ENCODE results near the gene IFT43. TPM values are rescaled to one million over a fixed set of nuclear protein-coding genes. Genes with fewer than 3 reads are reported as not detected.

IFT43 gene
- total RNA-seq, 1 experiment from 2014 or later, result 37.9 TPM

DNA sequence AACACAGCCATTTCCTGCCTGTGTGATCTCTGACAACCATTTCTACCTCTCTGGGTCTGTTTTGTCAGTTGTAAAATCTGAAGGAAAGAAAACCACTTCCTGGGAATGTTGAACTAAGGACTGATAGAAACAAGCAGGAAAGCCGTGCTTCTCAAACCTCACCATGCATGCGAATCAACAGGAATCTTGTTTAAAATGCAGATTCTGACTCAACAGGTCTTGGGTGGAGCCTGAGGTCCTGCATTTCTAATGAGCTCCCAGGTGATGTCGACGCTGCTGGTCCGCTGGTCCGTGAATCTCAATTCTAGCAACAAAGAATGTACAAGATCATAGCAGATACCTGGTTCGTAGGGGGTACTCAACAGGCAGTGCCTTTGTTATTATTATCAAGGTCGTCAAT, 128.1 kb downstream of the IFT43 start:
- BruUV-seq (replicated peaks), result no TSS peak
- intact Hi-C loops (cut with micrococcal nuclease; ENCODE audit: unreplicated experiment), result no loop called here
- Mint-ChIP-seq H3K36me3 (ENCODE audit: insufficient read depth, unreplicated experiment) (no peaks in the 10 kb centered on the region), H3K4me3 (ENCODE audit: low read depth, unreplicated experiment) (no peak overlapping the region), H3K27ac (ENCODE audit: unreplicated experiment) (no peak overlapping the region), H3K4me1 (ENCODE audit: low read depth, unreplicated experiment) (no peaks in the 10 kb centered on the region), H3K27me3 (ENCODE audit: unreplicated experiment) (peaks cover 75% of the 10 kb centered on the region), H3K9me3 (ENCODE audit: low read depth, unreplicated experiment) (peaks cover 2% of the 10 kb centered on the region)
- TF ChIP-seq, protein P1, sequence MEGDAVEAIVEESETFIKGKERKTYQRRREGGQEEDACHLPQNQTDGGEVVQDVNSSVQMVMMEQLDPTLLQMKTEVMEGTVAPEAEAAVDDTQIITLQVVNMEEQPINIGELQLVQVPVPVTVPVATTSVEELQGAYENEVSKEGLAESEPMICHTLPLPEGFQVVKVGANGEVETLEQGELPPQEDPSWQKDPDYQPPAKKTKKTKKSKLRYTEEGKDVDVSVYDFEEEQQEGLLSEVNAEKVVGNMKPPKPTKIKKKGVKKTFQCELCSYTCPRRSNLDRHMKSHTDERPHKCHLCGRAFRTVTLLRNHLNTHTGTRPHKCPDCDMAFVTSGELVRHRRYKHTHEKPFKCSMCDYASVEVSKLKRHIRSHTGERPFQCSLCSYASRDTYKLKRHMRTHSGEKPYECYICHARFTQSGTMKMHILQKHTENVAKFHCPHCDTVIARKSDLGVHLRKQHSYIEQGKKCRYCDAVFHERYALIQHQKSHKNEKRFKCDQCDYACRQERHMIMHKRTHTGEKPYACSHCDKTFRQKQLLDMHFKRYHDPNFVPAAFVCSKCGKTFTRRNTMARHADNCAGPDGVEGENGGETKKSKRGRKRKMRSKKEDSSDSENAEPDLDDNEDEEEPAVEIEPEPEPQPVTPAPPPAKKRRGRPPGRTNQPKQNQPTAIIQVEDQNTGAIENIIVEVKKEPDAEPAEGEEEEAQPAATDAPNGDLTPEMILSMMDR (IDR thresholded peaks at IDR 0.05; ENCODE audit: unreplicated experiment), result no peak
- CTCF ChIA-PET, result no interaction called here
- no peak for DNase-seq

- H3K9me3 Mint-ChIP-seq (ENCODE audit: low read depth, unreplicated experiment), result no peaks in the 10 kb centered on the region
- H3K27me3 Mint-ChIP-seq (ENCODE audit: unreplicated experiment), result peaks cover 62% of the 10 kb centered on the region
- intact Hi-C loops (cut with micrococcal nuclease; ENCODE audit: unreplicated experiment), result no loop called here
- BruUV-seq (replicated peaks), result no TSS peak
- H3K4me3 Mint-ChIP-seq (ENCODE audit: low read depth, unreplicated experiment), result no peak overlapping the region
- H3K36me3 Mint-ChIP-seq (ENCODE audit: insufficient read depth, unreplicated experiment), result no peaks in the 10 kb centered on the region
- DNase-seq, result no peak
- CTCF ChIA-PET, result no interaction called here
- H3K27ac Mint-ChIP-seq (ENCODE audit: unreplicated experiment), result no peak overlapping the region
- H3K4me1 Mint-ChIP-seq (ENCODE audit: low read depth, unreplicated experiment), result no peaks in the 10 kb centered on the region
- TF ChIP-seq, protein P1 (IDR thresholded peaks at IDR 0.05; ENCODE audit: unreplicated experiment), result no peak
Measured at GRCh38 chr14:76115010-76115422, 129.5 kb downstream of the IFT43 start.

DNA sequence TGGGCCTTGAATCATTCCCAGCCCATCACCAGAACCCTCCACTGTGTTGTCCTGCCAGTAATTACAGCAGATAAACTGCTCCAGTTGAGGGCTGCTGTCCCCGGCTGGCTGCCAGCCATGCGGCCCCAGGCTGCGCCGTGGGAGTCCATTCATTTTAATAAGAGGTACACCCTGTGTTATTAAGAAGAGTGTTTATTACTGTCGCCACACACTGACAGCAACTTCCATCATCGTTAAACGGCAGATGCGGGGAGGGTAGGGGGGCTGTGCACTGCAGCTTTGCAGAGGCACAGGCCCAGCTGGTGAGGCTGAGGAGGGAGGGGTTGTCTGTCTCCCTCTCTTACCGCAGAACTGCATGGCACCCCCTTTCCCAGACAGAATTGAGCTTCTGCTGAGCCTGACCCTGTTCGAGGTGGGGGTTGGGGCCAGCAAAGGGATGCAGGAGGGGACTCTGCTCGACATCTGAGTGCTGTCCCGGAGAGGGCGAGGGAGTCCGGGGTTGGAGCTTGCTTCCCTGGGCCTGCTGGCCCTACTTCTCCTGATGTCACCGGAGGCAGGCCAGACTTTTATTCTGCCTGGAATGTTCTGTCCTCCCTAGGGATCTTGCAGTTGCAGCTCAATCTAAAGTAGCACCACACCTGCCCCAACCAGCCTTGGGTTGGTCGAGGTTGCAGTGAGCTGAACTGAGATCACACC, 132.4 kb downstream of the IFT43 start:
- Mint-ChIP-seq H3K4me3 (ENCODE audit: low read depth, unreplicated experiment) (no peak overlapping the region), H3K4me1 (ENCODE audit: low read depth, unreplicated experiment) (no peaks in the 10 kb centered on the region), H3K27me3 (ENCODE audit: unreplicated experiment) (peaks cover 45% of the 10 kb centered on the region), H3K27ac (ENCODE audit: unreplicated experiment) (no peak overlapping the region), H3K9me3 (ENCODE audit: low read depth, unreplicated experiment) (no peaks in the 10 kb centered on the region), H3K36me3 (ENCODE audit: insufficient read depth, unreplicated experiment) (no peaks in the 10 kb centered on the region)
- intact Hi-C loops (cut with micrococcal nuclease; ENCODE audit: unreplicated experiment), result no loop called here
- TF ChIP-seq, protein P1 (IDR thresholded peaks at IDR 0.05; ENCODE audit: unreplicated experiment), result no peak
- no TSS peak for BruUV-seq (replicated peaks)
- CTCF ChIA-PET, result no interaction called here
- no peak for DNase-seq

- no peaks in the 10 kb centered on the region for H3K36me3 Mint-ChIP-seq (ENCODE audit: insufficient read depth, unreplicated experiment)
- no TSS peak for BruUV-seq (replicated peaks)
- H3K27ac Mint-ChIP-seq (ENCODE audit: unreplicated experiment), result no peak overlapping the region
- no peak overlapping the region for H3K4me3 Mint-ChIP-seq (ENCODE audit: low read depth, unreplicated experiment)
- TF ChIP-seq, protein P1 (IDR thresholded peaks at IDR 0.05; ENCODE audit: unreplicated experiment), result no peak
- peaks cover 45% of the 10 kb centered on the region for H3K27me3 Mint-ChIP-seq (ENCODE audit: unreplicated experiment)
- H3K4me1 Mint-ChIP-seq (ENCODE audit: low read depth, unreplicated experiment), result no peaks in the 10 kb centered on the region
- H3K9me3 Mint-ChIP-seq (ENCODE audit: low read depth, unreplicated experiment), result no peaks in the 10 kb centered on the region
- CTCF ChIA-PET, result no interaction called here
- intact Hi-C loops (cut with micrococcal nuclease; ENCODE audit: unreplicated experiment), result no loop called here
- no peak for DNase-seq
Measured at GRCh38 chr14:76118594-76118993, 133.0 kb downstream of the IFT43 start.

Measured in Calu3 (cell line).